Measurements from ENCODE around the gene MEDAG.

DNA sequence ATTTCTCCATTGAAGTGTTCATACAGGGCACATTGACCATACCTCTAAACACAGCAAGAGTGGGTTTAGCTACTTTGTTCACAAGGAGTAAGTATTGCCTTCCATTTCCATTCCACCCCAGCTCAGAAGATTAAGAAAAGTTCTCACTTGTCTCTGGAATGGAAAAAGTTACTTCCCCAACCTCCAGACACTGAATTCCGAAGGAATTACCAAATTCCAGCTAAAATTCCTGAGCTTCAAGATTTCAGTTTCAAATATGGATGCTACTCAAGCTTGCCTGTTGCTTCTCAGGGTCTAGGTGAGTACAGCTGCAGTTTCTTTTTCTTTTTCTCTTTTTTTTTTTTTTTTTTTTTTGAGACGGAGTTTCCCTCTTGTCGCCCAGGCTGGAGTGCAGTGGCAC lies 60.0 kb downstream of the MEDAG start:
- TF ChIP-seq, protein P1, sequence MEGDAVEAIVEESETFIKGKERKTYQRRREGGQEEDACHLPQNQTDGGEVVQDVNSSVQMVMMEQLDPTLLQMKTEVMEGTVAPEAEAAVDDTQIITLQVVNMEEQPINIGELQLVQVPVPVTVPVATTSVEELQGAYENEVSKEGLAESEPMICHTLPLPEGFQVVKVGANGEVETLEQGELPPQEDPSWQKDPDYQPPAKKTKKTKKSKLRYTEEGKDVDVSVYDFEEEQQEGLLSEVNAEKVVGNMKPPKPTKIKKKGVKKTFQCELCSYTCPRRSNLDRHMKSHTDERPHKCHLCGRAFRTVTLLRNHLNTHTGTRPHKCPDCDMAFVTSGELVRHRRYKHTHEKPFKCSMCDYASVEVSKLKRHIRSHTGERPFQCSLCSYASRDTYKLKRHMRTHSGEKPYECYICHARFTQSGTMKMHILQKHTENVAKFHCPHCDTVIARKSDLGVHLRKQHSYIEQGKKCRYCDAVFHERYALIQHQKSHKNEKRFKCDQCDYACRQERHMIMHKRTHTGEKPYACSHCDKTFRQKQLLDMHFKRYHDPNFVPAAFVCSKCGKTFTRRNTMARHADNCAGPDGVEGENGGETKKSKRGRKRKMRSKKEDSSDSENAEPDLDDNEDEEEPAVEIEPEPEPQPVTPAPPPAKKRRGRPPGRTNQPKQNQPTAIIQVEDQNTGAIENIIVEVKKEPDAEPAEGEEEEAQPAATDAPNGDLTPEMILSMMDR (IDR thresholded peaks at IDR 0.05), result no peak
- no peak for TF ChIP-seq EZH2 (IDR thresholded peaks at IDR 0.05)
